MG63 (cell line): Measurements from ENCODE around the gene SAMSN1. TPM values are rescaled to one million over a fixed set of nuclear protein-coding genes. Genes with fewer than 3 reads are reported as not detected.

Experiments used
- DNase-seq: peaks from one replicate; pipeline ENCODE4 v3.0.0-alpha.2; 2020
- H3K27me3 ChIP-seq: fragments of 250-450 bp; sonication (Bioruptor Pico); 2 replicates; pipeline ENCODE4 v1.5.1; 2020; ENCODE audit warnings: mild to moderate bottlenecking, moderate library complexity
- H3K36me3 ChIP-seq: fragments of 250-450 bp; sonication (Bioruptor Pico); 2 replicates; pipeline ENCODE4 v1.5.1; 2020; ENCODE audit warnings: mild to moderate bottlenecking, moderate library complexity
- H3K4me3 ChIP-seq: fragments of 250-450 bp; sonication (Bioruptor Pico); 2 replicates; pipeline ENCODE4 v1.5.1; 2020; ENCODE audit warnings: mild to moderate bottlenecking, moderate library complexity
- H3K9me3 ChIP-seq: fragments of 250-450 bp; sonication (Bioruptor Pico); 2 replicates; pipeline ENCODE4 v1.5.1; 2020; ENCODE audit warnings: mild to moderate bottlenecking, moderate library complexity
- total RNA-seq: library from RNA; depleted of rRNA; stranded (reverse); fragments of >200 nt; shearing (Covaris generic); gene quantifications from 2 replicates; pipeline ENCODE4 v1.2.3, GENCODE V29; 2014; ENCODE audit warnings: low replicate concordance; rRNA removed

SAMSN1 gene
- total RNA-seq, 1 experiment from 2014 or later, result not detected

- H3K36me3 ChIP-seq, result no peaks in the 10 kb centered on the region
- no peaks in the 10 kb centered on the region for H3K9me3 ChIP-seq
- DNase-seq, result no peak
- H3K27me3 ChIP-seq, result no peaks in the 10 kb centered on the region
- no peak overlapping the region for H3K4me3 ChIP-seq
These were observed 110.7 kb downstream of the SAMSN1 start for GRCh38 chr21:14435423-14435822.

Other genes starting within 250 kb of the SAMSN1 start
- 16.0 and 19.2 TPM in 2 replicates for gene HSPA13, start 163.2 kb downstream of the SAMSN1 start, total RNA-seq